Type B pancreatic cell (in vitro differentiated cells): ENCODE data around the gene TNPO1. TPM values are rescaled to one million over a fixed set of nuclear protein-coding genes. Genes with fewer than 3 reads are reported as not detected.
A peak's percentile ranks its signal among the peaks of the same experiment; 100 is the strongest.

Source experiments
- DNase-seq: peaks from one replicate; pipeline ENCODE4 v3.0.0; 2021; ENCODE audit warnings: mixed read lengths; ENCODE audit not compliant: unreplicated experiment; ENCODE audit errors: extremely low spot score
- H3K27ac Mint-ChIP-seq: 2 replicates; pipeline ENCODE4 v1.8.0; 2021; ENCODE audit warnings: mild to moderate bottlenecking, mixed read lengths
- H3K27me3 Mint-ChIP-seq: 2 replicates; pipeline ENCODE4 v1.8.0; 2021; ENCODE audit warnings: mixed read lengths
- H3K36me3 Mint-ChIP-seq: 2 replicates; pipeline ENCODE4 v1.8.0; 2021; ENCODE audit warnings: mixed read lengths
- H3K4me1 Mint-ChIP-seq: one replicate; pipeline ENCODE4 v1.8.0; 2021; ENCODE audit warnings: mixed read lengths; ENCODE audit not compliant: unreplicated experiment
- H3K4me3 Mint-ChIP-seq: 2 replicates; pipeline ENCODE4 v1.8.0; 2021; ENCODE audit warnings: mild to moderate bottlenecking, mixed read lengths
- H3K9me3 Mint-ChIP-seq: 2 replicates; pipeline ENCODE4 v1.8.0; 2021; ENCODE audit warnings: mixed read lengths
- microRNA-seq: library from miRNA; unstranded; fragments of <30 nt; microRNA quantifications from one replicate; pipeline ENCODE4, GENCODE V29; 2020
- total RNA-seq: library from RNA; stranded (reverse); gene quantifications from 2 replicates; pipeline ENCODE4 v1.2.1, GENCODE V29; 2021; ENCODE audit warnings: low replicate concordance
- TF ChIP-seq, protein P1 (sequence below): fragments of 200-600 bp; sonication (generic); conservative IDR thresholded peaks from 2 replicates; pipeline ENCODE4 v1.5.0; 2021; ENCODE audit warnings: antibody characterized with exemption, mild to moderate bottlenecking

The TNPO1 gene
- total RNA-seq, 1 donor from 2014 or later: 131 TPM

DNA sequence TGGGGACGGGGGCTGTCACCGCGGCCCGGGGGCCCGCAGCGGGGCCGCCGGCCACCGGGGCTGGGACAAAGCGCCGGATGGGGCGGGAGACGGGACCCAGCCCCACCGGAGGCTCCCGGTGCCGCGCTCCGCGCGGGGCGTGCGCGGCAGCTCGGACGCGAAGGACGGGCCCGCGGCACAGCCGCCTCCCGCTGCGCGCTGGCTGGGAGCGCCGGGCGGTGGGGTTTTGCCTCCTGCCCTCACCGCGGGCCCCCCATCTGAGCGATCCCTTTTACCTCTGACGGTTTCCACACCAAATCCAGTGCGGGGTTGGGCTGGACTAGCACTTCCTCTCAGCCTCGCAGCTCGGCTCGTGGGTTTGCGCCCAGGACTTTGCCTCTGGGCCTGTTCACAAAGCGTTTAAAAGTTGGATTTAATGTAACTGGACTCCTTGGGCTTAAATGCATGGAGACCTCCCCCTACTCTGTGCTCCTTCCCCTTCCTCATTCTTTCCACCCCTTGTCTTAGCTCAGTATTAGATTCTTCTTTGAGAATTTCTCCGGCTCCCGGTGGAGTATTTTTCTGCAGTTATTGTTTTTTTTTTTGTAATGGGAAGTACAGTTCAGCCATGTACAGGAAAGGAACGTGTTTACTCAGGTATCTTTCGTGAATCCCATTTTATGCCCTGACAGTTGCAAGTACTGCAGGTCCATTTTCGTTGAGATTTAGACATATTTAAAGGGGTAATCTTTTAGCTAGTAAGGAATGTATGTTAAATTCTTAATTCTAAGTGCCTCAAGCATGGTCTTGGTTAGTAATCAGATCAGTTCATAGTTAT, 140.1 kb downstream of the TNPO1 start:
- peak overlapping the region; percentile 98 for H3K27ac Mint-ChIP-seq
- peak; percentile 78 for DNase-seq

DNA sequence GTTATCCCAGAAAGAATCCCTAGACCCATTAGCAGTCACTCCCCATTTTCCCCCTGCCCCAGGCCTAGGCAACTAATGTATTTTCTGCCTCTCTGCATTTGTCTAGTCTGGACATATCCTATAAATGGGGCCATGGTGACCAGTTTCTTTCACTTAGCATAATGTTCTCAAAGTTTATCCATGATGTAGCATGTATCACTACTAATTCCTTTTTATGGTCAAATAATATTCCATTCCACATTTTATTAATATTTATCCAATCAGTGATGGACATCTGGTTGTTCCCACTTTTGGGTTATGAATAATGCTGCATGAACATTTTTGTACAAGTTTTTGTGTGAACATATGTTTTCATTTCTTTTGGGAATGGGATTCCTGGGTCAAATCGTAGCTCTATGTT, 140.9 kb downstream of the TNPO1 start:
- DNase-seq: no peak
- peaks cover 18% of the 10 kb centered on the region for H3K4me1 Mint-ChIP-seq
- peaks cover 4% of the 10 kb centered on the region for H3K27me3 Mint-ChIP-seq
- peaks cover 6% of the 10 kb centered on the region for H3K9me3 Mint-ChIP-seq
- no peaks in the 10 kb centered on the region for H3K36me3 Mint-ChIP-seq
- TF ChIP-seq, protein P1, sequence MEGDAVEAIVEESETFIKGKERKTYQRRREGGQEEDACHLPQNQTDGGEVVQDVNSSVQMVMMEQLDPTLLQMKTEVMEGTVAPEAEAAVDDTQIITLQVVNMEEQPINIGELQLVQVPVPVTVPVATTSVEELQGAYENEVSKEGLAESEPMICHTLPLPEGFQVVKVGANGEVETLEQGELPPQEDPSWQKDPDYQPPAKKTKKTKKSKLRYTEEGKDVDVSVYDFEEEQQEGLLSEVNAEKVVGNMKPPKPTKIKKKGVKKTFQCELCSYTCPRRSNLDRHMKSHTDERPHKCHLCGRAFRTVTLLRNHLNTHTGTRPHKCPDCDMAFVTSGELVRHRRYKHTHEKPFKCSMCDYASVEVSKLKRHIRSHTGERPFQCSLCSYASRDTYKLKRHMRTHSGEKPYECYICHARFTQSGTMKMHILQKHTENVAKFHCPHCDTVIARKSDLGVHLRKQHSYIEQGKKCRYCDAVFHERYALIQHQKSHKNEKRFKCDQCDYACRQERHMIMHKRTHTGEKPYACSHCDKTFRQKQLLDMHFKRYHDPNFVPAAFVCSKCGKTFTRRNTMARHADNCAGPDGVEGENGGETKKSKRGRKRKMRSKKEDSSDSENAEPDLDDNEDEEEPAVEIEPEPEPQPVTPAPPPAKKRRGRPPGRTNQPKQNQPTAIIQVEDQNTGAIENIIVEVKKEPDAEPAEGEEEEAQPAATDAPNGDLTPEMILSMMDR: no peak
- peak overlapping the region; percentile 98 for H3K4me3 Mint-ChIP-seq
- peak overlapping the region; percentile 98 for H3K27ac Mint-ChIP-seq

More for the DNA sequence above, 140.1 kb downstream of the TNPO1 start:
- no peaks in the 10 kb centered on the region for H3K36me3 Mint-ChIP-seq
- peak overlapping the region; percentile 98 for H3K4me3 Mint-ChIP-seq
- TF ChIP-seq, protein P1: no peak
- H3K27me3 Mint-ChIP-seq: peaks cover 4% of the 10 kb centered on the region
- H3K4me1 Mint-ChIP-seq: peaks cover 18% of the 10 kb centered on the region
- H3K9me3 Mint-ChIP-seq: peaks cover 6% of the 10 kb centered on the region

DNA sequence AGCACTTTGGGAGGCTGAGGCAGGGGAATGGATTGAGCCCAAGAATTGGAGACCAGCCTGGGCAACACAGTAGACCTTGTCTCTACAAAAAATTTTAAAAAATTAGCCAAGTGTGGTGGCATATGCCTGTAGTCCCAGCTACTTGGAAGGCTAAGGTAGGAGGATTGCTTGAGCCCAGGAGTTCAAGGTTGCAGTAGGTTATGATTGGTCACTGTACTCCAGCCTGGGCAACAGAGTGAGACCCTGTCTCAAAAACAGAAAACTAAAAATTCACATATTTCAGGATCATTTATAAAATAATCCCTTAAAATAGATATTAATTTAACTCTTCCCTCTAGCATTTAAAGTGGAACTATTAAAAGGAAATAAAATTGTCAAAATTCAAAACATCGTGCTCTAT, 142.8 kb downstream of the TNPO1 start:
- Mint-ChIP-seq H3K4me3 (no peak overlapping the region), H3K36me3 (no peaks in the 10 kb centered on the region), H3K27ac (no peak overlapping the region)

More for the DNA sequence above, 142.8 kb downstream of the TNPO1 start:
- no peaks in the 10 kb centered on the region for H3K9me3 Mint-ChIP-seq
- TF ChIP-seq, protein P1: no peak
- no peak for DNase-seq
- peaks cover 4% of the 10 kb centered on the region for H3K27me3 Mint-ChIP-seq
- H3K4me1 Mint-ChIP-seq: peaks cover 10% of the 10 kb centered on the region

Small RNA genes lying within 50 kb of the gene (microRNA-seq; reads per million reads assigned to microRNA genes)
- gene MIR4804: not detected

Other genes with a start within 250 kb of the TNPO1 start
- gene FCHO2, start 139.4 kb downstream of the TNPO1 start, total RNA-seq: 22.8 and 38.5 TPM in 2 replicates